ENCODE data around the gene TAS2R40. TPM values are rescaled to one million over a fixed set of nuclear protein-coding genes. Genes with fewer than 3 reads are reported as not detected.
"Not testable (repeated sequence)": the region's sequence is repeated elsewhere in the genome, so short reads cannot be mapped to it uniquely, and the experiment has no call there.

The TAS2R40 gene
- total RNA-seq, 4 donors from 2014 or later = not detected

- TF ChIP-seq CTCF (IDR thresholded peaks at IDR 0.05) (no peak), EP300 (IDR thresholded peaks at IDR 0.05) (no peak), POLR2A (IDR thresholded peaks at IDR 0.05) (no peak)
- Histone ChIP-seq H3K9me3 (no peaks in the 10 kb centered on the region), H3K4me3 (no peak overlapping the region), H3K27me3 (no peaks in the 10 kb centered on the region), H3K36me3 (peaks cover 0 to 2% (median 0%) of the 10 kb centered on the region in 3 donors), H3K4me1 (peaks cover 0 to 29% (median 18%) of the 10 kb centered on the region in 4 donors), H3K27ac (no peak overlapping the region)
- WGBS, 2 donors = 80 to 94% methylated on average over 1 of the region's 1 CpG
- DNase-seq (ENCODE audit: low spot score in 2 of 2) = no peak
Measured at GRCh38 chr7:143261901-143262300, 40.1 kb downstream of the TAS2R40 start.

- no peaks in the 10 kb centered on the region for H3K9me3 ChIP-seq
- TF ChIP-seq CTCF (IDR thresholded peaks at IDR 0.05) (no peak), EP300 (IDR thresholded peaks at IDR 0.05) (peak; percentile 18 to 79), POLR2A (IDR thresholded peaks at IDR 0.05) (peak; percentile 26 to 72)
- H3K4me1 ChIP-seq = peaks cover 0 to 35% (median 18%) of the 10 kb centered on the region in 4 donors
- peak within 1 kb of the TSS; percentile 59 to 91 (median 76) for H3K4me3 ChIP-seq
- H3K36me3 ChIP-seq = peaks cover 0 to 19% (median 0%) of the 10 kb centered on the region in 3 donors
- DNase-seq (ENCODE audit: low spot score in 2 of 2) = peak; percentile 66 to 70
- H3K27ac ChIP-seq = peak within 1 kb of the TSS; percentile 49 to 94 (median 88)
- no peaks in the 10 kb centered on the region for H3K27me3 ChIP-seq
- WGBS, 2 donors = 1% methylated on average over 37 to 38 of the region's 48 CpGs
Measured at GRCh38 chr7:143263266-143264195, 41.7 kb downstream of the TAS2R40 start, which contains the start of gene GSTK1. TSS of gene GSTK1 (plus strand) at chr7:143263441. CDS start at chr7:143263514, 73 bp downstream.

- H3K27me3 ChIP-seq; DNase-seq (ENCODE audit: low spot score in 2 of 2); H3K9me3 ChIP-seq: not testable (repeated sequence)
- Histone ChIP-seq H3K4me3 (peak overlapping the region; percentile 59 to 91 (median 76)), H3K27ac (peak overlapping the region in 3 of 4 donors; percentile 83 to 94 (median 94)), H3K36me3 (peaks cover 0 to 25% (median 0%) of the 10 kb centered on the region in 3 donors), H3K4me1 (peaks cover 0 to 39% (median 18%) of the 10 kb centered on the region in 4 donors)
- WGBS, 2 donors = 41 to 48% methylated on average over 15 of the region's 15 CpGs
Measured at GRCh38 chr7:143264196-143264568, 42.3 kb downstream of the TAS2R40 start.

- DNase-seq (ENCODE audit: low spot score in 2 of 2) = no peak
- H3K27me3 ChIP-seq = no peaks in the 10 kb centered on the region
- peaks cover 0 to 35% (median 0%) of the 10 kb centered on the region in 3 donors for H3K36me3 ChIP-seq
- no peaks in the 10 kb centered on the region for H3K9me3 ChIP-seq
- 39 to 48% methylated on average over 15 of the region's 15 CpGs for WGBS, 2 donors
- no peak for TF ChIP-seq CTCF (IDR thresholded peaks at IDR 0.05)
- no peak for TF ChIP-seq POLR2A (IDR thresholded peaks at IDR 0.05)
- peak overlapping the region in 2 of 4 donors; percentile 94 for H3K27ac ChIP-seq
- H3K4me1 ChIP-seq = peaks cover 0 to 39% (median 18%) of the 10 kb centered on the region in 4 donors
- peak overlapping the region in 3 of 4 donors; percentile 59 to 91 (median 90) for H3K4me3 ChIP-seq
Measured at GRCh38 chr7:143265017-143265693, 43.3 kb downstream of the TAS2R40 start.

GRCh38 chr7:143269251-143269650 lies 47.4 kb downstream of the TAS2R40 start:
- Histone ChIP-seq H3K27me3 (no peaks in the 10 kb centered on the region), H3K9me3 (no peaks in the 10 kb centered on the region), H3K4me3 (no peak overlapping the region), H3K27ac (no peak overlapping the region), H3K36me3 (peaks cover 0 to 38% (median 2%) of the 10 kb centered on the region in 3 donors), H3K4me1 (peaks cover 0 to 30% (median 14%) of the 10 kb centered on the region in 4 donors)
- TF ChIP-seq EP300 (IDR thresholded peaks at IDR 0.05) = no peak
- TF ChIP-seq CTCF (IDR thresholded peaks at IDR 0.05) = no peak
- TF ChIP-seq POLR2A (IDR thresholded peaks at IDR 0.05) = no peak
- no peak for DNase-seq (ENCODE audit: low spot score in 2 of 2)
- WGBS, 2 donors = 66 to 76% methylated on average over 5 of the region's 5 CpGs

Measured in tibial nerve (tissue), 4 donors.